Fibroblast of lung (primary cell): ENCODE measurements around the gene LMO1.

ENCODE experiments used
- CTCF ChIP-seq, 2 donors: IDR thresholded peaks in 1 of 2; conservative IDR thresholded peaks in 1 of 2; 1 replicate in 1 of 2; 2 replicates in 1 of 2; pipeline ENCODE4 v1.5.1; 2011 to 2012; ENCODE audit warnings: low read length in 2 of 2, control low read depth in 1 of 2, inconsistent platforms in 1 of 2, low read depth in 1 of 2, mild to moderate bottlenecking in 1 of 2
- EZH2 ChIP-seq: IDR thresholded peaks from 2 replicates; pipeline ENCODE4 v1.5.1; 2012; ENCODE audit warnings: low read length, control low read depth, mild to moderate bottlenecking; ENCODE audit errors: missing control alignments

- no peak for TF ChIP-seq CTCF (conservative IDR thresholded peaks at IDR 0.05 in 1 of 2, IDR thresholded peaks at IDR 0.05 in 1 of 2; ENCODE audit: low read depth in 1 of 2, low read length in 2 of 2)
- TF ChIP-seq EZH2: no peak
These were observed 57.2 kb downstream of the LMO1 start for GRCh38 chr11:8206251-8207079.
